GM18526 (cell line): ENCODE data around the gene CWC27.

Experiments used
- POLR2A ChIP-seq: IDR thresholded peaks from 3 replicates; pipeline ENCODE4 v1.6.1; 2011; ENCODE audit not compliant: insufficient read length; ENCODE audit errors: extremely low read depth

Gene CWC27

GRCh38 chr5:65050140-65050539 is 281.4 kb downstream of the CWC27 start:
- no peak for TF ChIP-seq POLR2A

- no peak for TF ChIP-seq POLR2A
Observed at GRCh38 chr5:65050826-65051498, 282.2 kb downstream of the CWC27 start.

GRCh38 chr5:65055938-65056337 is 287.2 kb downstream of the CWC27 start:
- no peak for TF ChIP-seq POLR2A

- no peak for TF ChIP-seq POLR2A
Observed at GRCh38 chr5:65059681-65060598, 291.2 kb downstream of the CWC27 start.

- TF ChIP-seq POLR2A, result no peak
Observed at GRCh38 chr5:65061250-65061973, 292.7 kb downstream of the CWC27 start.

- TF ChIP-seq POLR2A, result no peak
Observed at GRCh38 chr5:65061974-65062353, 293.2 kb downstream of the CWC27 start.

GRCh38 chr5:65062469-65063083 is 293.8 kb downstream of the CWC27 start:
- no peak for TF ChIP-seq POLR2A

- no peak for TF ChIP-seq POLR2A
Observed at GRCh38 chr5:65065001-65065511, 296.3 kb downstream of the CWC27 start.

GRCh38 chr5:65066387-65067146 is 297.8 kb downstream of the CWC27 start:
- TF ChIP-seq POLR2A, result no peak

- no peak for TF ChIP-seq POLR2A
Observed at GRCh38 chr5:65067147-65067506, 298.4 kb downstream of the CWC27 start.
